HG02798 (cell line): ENCODE data around the gene OSBPL3.

Experiments
- ATAC-seq: cut with Tn5 transposase; IDR thresholded peaks from one replicate; pipeline ENCODE4 v1.9.1; 2021; ENCODE audit warnings: mild to moderate bottlenecking; ENCODE audit not compliant: unreplicated experiment, poor library complexity

Gene OSBPL3

DNA sequence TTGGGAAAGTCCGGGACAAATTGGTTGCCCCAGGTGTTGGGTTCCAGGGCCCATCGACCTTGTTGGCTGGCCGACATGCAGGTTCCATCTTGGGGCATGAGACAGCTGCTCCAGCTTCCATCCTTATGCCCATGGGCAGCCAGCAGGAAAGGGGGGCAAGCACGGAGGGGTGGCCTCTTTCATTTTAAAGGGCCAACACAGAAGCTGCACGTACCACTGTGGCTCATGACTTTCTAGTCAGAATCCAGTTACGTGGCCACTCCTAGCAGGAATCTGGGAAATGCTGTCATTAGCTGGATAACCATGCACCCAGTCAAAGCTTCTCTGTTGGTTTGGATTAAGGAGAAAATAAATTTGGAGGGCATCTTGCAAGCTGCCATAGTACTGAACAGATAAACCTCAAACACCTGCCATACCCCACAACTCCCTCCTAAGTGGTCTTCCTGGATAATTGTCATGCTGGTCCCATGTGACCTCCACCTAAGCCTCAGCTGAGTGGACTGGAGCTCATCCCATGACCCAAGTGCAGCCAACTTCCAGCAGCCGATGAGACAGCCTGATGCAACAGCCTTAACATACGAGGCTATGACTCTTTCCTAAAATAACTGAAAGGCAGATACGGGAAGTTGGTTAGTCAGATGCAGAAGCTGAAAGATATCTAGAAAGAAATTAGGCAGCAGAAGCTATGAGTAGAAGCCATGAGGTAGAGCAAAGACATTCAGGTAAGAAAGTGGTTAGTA lies 201.3 kb downstream of the OSBPL3 start:
- ATAC-seq = peak; percentile 46

DNA sequence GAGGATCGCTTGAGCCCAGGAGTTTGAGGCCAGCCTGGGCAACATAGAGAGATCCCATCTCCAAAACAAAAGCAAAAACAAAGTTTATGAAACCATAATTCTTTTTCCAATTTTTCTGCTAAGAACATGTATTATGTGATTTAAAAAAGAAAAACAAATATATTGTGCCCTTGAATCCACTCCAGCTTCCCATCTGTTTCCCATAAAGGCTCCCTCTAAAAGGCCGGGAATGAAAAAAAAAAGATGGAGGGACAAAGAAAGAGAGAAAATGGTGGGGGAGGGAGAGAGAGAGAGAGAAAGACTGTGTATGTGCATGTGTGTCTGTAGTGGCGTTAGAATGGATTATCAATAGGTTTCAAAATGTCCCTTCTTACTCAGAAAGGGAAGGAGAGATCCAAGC lies 202.2 kb downstream of the OSBPL3 start:
- no peak for ATAC-seq

DNA sequence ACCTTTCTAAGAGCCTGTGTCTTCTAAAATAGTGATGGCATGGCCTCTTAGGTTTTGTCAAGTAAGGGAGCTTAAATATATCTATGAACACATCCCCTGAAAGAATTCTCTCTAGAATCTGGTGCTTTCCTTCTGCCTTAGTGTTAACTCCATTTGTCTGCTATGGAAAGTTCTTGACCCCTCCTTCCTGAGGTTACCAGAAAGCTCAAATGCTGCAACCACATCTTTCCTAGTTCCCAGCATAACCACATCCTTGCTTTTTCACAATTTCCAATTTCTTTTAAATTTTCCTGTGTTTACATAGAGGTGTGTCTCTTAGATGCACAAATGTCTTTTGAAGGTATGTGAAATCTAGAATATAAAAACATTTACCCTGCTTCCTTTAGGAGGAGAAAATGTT lies 206.3 kb downstream of the OSBPL3 start:
- no peak for ATAC-seq

DNA sequence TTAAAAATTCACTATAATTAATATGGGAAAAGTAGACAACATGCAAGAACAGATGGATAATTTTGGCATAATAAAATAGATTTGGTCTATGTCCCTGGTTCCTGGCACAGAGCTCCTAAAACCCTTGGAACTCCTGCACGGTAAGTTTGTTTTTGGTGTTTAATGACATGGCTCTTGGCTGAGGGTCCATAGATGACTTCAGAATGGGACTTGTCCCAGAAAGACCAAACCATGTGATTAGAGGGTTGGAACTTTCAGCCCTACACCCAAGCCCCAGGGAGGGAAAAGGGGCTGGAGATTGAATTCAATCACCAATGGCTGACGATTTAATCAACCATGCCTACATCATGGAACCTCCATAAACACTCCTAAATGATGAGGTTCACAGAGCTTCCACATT lies 210.1 kb downstream of the OSBPL3 start:
- no peak for ATAC-seq

GRCh38 chr7:24769014-24769830 lies 210.8 kb downstream of the OSBPL3 start:
- ATAC-seq = no peak

GRCh38 chr7:24767878-24768569 lies 212.0 kb downstream of the OSBPL3 start:
- ATAC-seq = no peak

- ATAC-seq = no peak
Observed at GRCh38 chr7:24764972-24765744, 214.8 kb downstream of the OSBPL3 start.

DNA sequence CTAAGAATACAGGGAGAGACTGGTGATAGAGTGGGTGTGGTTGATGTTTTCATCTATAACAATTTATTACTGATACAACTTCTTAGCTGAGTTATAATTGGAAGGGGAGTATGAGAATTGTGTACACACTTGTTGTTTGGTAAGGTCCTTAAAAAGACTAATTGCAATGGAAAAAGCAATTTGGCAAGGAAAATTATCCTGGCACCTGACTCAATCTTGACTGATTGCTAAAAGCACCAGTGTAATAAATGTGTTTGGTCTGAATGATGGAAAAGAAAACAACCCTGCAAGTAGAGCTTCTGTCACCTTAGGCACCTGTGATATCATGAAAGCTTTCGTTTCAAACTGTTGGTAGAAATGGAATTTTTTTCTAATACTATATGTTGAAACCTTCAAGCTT lies 216.0 kb downstream of the OSBPL3 start:
- no peak for ATAC-seq

DNA sequence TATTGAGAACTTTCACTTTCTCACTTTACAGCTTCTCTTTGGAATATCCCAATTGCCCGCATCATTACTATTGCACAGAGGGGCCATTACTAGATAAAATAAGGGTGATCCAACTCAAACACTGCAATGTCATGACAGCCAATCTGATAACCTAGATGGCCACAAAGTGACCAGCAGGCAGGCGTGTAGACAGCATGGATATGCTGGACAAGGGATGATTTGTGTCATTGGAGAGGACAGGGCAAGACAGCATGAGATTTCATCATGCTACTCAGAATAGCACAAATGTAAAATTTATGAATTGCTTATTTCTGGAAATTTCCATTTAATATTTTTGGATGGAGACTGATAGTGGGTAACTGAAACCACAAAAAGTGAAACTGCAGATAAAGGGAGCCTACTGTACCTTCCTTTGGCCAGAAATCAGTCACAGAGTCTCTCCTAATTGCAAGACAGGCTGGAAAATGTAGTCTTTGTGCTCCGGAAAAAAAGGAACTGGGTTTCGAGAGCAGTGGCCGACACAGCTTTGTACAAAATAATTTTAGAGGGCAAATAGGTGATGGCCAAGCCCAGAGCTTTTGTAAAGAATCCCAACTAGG lies 216.6 kb downstream of the OSBPL3 start:
- ATAC-seq = no peak

- ATAC-seq = no peak
Observed at GRCh38 chr7:24762771-24763170, 217.2 kb downstream of the OSBPL3 start.

DNA sequence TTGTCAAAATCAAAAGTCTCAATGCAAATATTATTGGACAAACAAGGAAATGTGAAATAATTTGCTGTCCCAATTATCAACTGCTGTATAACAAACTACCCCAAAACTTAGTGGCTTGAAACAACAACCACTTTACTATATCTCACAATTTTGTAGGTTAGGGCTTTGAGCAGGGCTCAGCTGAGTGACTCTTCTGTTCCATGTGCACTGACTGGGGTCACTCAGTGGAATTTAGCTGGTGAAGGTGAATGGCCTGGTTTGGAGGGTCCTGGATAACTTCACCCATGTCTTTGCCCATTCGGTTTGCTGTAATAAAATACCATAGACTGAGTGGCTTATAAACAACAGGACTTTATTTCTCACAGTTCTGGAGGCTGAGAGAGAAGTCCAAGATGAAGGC lies 219.0 kb downstream of the OSBPL3 start:
- no peak for ATAC-seq

DNA sequence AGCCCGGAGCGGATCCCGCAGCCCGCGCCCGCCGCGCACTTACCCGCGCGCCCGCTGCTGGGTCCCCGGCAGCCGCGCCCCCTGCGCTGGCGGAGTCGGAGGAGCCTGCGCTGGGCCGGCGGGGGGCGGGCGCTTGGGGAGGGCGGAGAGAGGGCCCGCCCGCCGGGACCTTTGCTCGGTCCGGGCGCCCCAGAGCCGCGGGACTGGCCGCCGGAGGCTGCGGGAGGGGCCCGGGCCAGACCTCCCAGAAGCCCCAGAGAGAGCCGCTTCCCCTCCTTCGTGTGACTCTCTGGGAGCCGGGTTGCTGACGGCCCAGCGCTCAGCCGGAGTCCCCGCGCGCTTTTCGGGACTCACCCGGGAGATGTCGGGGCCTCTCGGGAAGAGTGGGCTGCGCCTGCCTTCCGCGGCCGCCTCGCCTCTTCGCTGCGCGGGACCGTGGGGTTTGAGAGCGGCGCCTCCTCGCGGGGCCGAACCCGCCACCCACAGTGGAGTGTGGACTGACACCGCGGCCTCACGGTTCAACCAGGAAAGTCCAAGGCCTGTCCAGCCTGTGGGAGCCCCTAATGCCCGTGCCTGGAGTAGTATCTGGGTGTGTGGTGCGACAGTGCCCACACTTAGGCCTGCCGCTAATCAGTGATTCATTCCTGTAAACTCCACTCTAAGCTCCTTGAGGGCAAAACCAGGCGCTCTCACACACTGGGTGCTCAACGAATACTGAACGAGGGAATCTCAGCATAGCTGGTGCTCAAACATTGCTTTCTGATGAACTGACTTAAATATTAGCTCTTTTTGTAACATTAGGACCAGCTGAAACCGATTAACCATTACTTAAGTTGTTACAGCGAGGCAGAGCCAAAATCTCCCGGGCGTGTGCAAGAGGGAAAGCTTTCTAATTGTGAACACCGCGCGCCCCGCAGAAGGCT lies 222.4 kb downstream of the OSBPL3 start, which contains the start of gene GSDME:
Gene GSDME, minus strand, starts transcription at position 112 of the 923 bp plus-strand sequence. CDS start 7,690 bp downstream, outside the sequence.
- ATAC-seq = peak; percentile 75

GRCh38 chr7:24756545-24757352 lies 223.2 kb downstream of the OSBPL3 start:
- ATAC-seq = no peak

GRCh38 chr7:24755541-24756407 lies 224.2 kb downstream of the OSBPL3 start:
- ATAC-seq = peak; percentile 68

GRCh38 chr7:24754906-24755506 lies 225.0 kb downstream of the OSBPL3 start:
- no peak for ATAC-seq

DNA sequence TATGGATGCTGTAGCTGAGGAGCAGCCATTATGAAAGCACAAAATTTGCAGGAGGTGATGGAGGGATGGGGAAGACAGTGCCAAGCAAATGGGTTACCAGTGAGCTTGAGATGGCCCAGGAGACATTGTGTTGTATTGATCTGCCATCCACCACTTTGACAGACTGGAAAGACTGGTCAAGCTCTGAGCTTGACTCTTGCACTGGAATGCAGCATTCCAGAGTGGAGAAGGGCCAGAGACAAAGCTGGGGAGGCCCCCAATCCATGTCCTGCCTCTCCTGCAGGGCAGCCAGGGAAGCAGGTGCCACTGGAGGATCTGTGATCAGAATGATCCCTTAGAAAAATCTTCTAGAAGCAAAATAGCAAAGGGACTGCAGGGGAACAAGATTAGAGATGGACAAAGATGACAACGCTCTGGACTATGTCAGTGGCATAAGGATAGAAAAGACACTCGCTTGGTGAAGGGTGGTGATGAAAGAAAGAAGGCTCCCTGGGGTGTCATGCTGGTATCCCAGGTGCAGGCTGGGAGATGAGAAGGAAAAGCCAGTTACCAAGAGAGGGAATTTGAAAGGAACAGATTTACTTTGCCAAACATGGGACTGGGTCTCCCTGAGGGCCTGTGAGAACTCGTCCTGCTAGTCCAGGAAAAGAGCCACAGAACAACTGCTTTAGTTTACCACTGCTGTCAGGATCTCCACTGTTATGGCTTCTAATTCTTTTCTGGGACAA lies 227.7 kb downstream of the OSBPL3 start:
- no peak for ATAC-seq
